HuH-7.5 (cell line): ENCODE data around the gene TANK.
"Not testable (repeated sequence)": the region's sequence is repeated elsewhere in the genome, so short reads cannot be mapped to it uniquely, and the experiment has no call there.

Experiments
- DNase-seq: peaks from one replicate; pipeline ENCODE4 v3.0.0; 2011; ENCODE audit warnings: low spot score

TANK gene

GRCh38 chr2:161278564-161279229, 118.5 kb downstream of the TANK start:
- peak; percentile 13 for DNase-seq

- DNase-seq = not testable (repeated sequence)
These were observed 119.1 kb downstream of the TANK start for GRCh38 chr2:161279230-161279815.

- DNase-seq = not testable (repeated sequence)
These were observed 120.7 kb downstream of the TANK start for GRCh38 chr2:161280906-161281323.

GRCh38 chr2:161281615-161282310, 121.5 kb downstream of the TANK start:
- DNase-seq = not testable (repeated sequence)

DNA sequence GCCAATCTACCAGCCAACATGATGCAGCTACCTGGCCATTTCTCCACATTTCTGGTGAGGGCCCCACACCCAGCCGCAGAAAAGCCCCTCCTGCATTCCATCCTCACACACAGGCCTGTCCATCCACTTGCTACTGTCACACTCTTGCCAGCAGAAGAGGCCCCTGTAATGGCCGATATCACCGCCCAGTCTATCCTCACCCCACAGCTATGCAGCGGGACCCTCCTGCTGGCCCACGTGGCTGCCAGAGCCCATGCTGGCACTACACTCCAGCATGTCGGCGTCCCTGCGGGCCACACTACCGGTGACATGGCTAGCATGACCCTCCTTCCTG, 122.0 kb downstream of the TANK start:
- not testable (repeated sequence) for DNase-seq

DNA sequence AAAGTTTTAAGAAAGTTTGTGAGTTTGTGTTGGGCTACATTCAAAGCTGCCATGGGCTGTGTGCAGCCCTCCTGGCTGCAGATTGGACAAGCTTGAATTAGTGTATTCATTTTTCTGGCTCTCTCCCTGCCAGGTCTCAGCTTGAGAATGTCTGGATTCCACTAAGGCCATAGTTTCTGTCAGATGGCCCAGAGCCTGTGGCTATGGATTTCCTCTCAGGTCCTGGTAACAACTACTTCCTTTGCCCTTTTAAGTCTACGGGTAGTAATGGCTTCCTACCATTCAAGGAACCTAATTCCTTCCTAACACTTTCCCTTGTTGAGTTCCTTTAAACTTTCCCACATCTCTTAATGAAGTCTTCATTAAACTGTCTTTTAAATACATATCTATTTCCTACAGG, 123.7 kb downstream of the TANK start:
- no peak for DNase-seq
